Ishikawa (cell line): Measurements from ENCODE around the gene GALNT11.
A peak's percentile ranks its signal among the peaks of the same experiment; 100 is the strongest.

ENCODE experiments used
- CEBPB ChIP-seq: IDR thresholded peaks from 2 replicates; pipeline ENCODE4 v1.6.1; 2012
- CREB1 ChIP-seq: IDR thresholded peaks from 2 replicates; pipeline ENCODE4 v1.6.1; 2012; ENCODE audit warnings: low read depth
- EGR1 ChIP-seq: IDR thresholded peaks from 2 replicates; pipeline ENCODE4 v1.6.1; 2012
- EP300 ChIP-seq: IDR thresholded peaks from 2 replicates; pipeline ENCODE4 v1.6.1; 2012; ENCODE audit warnings: borderline replicate concordance
- FOXM1 ChIP-seq: IDR thresholded peaks from 2 replicates; pipeline ENCODE4 v1.6.1; 2012; ENCODE audit warnings: low read depth, borderline replicate concordance
- MAX ChIP-seq: IDR thresholded peaks from 2 replicates; pipeline ENCODE4 v1.6.1; 2012
- NFIC ChIP-seq: IDR thresholded peaks from 2 replicates; pipeline ENCODE4 v1.6.1; 2012
- RAD21 ChIP-seq: IDR thresholded peaks from 2 replicates; pipeline ENCODE4 v1.6.1; 2012; ENCODE audit warnings: low read depth
- TAF1 ChIP-seq: IDR thresholded peaks from 2 replicates; pipeline ENCODE4 v1.6.1; 2012; ENCODE audit warnings: low read depth, mild to moderate bottlenecking
- TCF12 ChIP-seq: IDR thresholded peaks from 2 replicates; pipeline ENCODE4 v1.6.1; 2012; ENCODE audit warnings: low read depth
- TEAD4 ChIP-seq: IDR thresholded peaks from 2 replicates; pipeline ENCODE4 v1.6.1; 2012
- USF1 ChIP-seq: IDR thresholded peaks from 2 replicates; pipeline ENCODE4 v1.6.1; 2012
- YY1 ChIP-seq: IDR thresholded peaks from 2 replicates; pipeline ENCODE4 v1.6.1; 2012; ENCODE audit warnings: low read depth
- ZBTB7A ChIP-seq: IDR thresholded peaks from 2 replicates; pipeline ENCODE4 v1.6.1; 2012; ENCODE audit warnings: low read depth
- TF ChIP-seq, protein P1 (sequence below): IDR thresholded peaks from 2 replicates; pipeline ENCODE4 v1.6.1; 2012; ENCODE audit warnings: low read depth, mild to moderate bottlenecking

The GALNT11 gene

GRCh38 chr7:151987748-151988529 is 37.5 kb upstream of the GALNT11 start:
- TF ChIP-seq TEAD4 = peak; percentile 40; the same call in 1 of the 2 replicates
- TF ChIP-seq, protein P1, sequence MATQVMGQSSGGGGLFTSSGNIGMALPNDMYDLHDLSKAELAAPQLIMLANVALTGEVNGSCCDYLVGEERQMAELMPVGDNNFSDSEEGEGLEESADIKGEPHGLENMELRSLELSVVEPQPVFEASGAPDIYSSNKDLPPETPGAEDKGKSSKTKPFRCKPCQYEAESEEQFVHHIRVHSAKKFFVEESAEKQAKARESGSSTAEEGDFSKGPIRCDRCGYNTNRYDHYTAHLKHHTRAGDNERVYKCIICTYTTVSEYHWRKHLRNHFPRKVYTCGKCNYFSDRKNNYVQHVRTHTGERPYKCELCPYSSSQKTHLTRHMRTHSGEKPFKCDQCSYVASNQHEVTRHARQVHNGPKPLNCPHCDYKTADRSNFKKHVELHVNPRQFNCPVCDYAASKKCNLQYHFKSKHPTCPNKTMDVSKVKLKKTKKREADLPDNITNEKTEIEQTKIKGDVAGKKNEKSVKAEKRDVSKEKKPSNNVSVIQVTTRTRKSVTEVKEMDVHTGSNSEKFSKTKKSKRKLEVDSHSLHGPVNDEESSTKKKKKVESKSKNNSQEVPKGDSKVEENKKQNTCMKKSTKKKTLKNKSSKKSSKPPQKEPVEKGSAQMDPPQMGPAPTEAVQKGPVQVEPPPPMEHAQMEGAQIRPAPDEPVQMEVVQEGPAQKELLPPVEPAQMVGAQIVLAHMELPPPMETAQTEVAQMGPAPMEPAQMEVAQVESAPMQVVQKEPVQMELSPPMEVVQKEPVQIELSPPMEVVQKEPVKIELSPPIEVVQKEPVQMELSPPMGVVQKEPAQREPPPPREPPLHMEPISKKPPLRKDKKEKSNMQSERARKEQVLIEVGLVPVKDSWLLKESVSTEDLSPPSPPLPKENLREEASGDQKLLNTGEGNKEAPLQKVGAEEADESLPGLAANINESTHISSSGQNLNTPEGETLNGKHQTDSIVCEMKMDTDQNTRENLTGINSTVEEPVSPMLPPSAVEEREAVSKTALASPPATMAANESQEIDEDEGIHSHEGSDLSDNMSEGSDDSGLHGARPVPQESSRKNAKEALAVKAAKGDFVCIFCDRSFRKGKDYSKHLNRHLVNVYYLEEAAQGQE = no peak

DNA sequence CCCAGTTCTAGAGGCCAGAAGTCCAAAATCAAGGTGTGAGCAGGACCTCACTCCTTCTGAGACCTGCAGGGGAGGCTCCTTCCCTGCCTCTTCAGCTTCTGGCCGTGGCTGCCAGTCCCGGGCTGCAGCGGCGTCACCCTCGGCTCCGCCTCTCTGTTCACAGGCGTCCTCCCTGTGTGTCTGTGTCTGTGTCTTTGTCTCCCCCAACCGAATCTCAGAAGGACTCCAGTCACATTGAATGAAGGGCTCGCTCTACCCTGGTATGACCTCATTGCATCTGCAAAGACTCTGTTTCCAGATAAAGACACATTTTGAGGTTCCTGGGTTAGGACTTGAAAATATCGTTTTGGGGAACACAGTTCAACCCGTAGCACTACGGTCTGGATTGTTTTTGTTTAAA is 33.1 kb upstream of the GALNT11 start:
- peak; percentile 57 for TF ChIP-seq RAD21
- no peak for TF ChIP-seq NFIC
- TF ChIP-seq USF1 = no peak

- TF ChIP-seq ZBTB7A = no peak
- TF ChIP-seq EGR1 = no peak
- TF ChIP-seq NFIC = 0 out of 2 replicates have a peak, but pooled peaks have one; percentile 27
- no peak for TF ChIP-seq EP300
- no peak for TF ChIP-seq CREB1
- TF ChIP-seq CEBPB = no peak
These were observed 31.3 kb upstream of the GALNT11 start for GRCh38 chr7:151993977-151994676.

DNA sequence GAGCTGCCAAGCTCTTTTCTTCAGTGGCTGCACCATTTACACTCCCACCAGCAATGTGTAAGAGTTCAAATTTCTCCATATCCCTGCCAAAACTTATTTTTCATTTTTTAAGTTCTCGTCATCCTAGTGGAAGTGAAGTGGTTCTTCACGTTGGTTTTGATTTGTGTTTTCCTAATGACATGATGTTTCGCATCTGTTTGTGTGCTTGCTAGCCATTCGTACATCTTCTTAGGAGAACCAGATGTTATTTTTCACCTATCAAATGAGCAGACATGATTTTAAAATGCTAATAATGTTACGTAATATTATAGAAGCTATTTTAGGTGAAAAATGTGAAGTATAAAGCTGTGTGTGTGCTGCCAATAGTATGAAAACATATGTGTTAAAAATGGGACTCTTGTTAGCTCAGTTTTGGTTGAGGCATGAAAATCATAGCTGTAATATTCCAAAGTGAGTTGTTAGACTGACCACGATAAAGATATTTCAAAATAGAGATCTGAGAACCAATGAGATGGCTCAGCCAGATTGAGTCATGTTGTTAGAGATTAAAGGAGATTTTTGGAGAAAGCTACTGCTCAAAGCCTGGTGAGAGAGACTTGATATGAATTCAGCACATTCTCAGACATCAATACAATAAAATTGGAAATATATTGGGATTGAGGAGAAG is 25.9 kb upstream of the GALNT11 start:
- TF ChIP-seq EGR1 (no peak), YY1 (no peak), RAD21 (no peak), ZBTB7A (no peak), USF1 (no peak), TAF1 (no peak), NFIC (no peak), FOXM1 (no peak), EP300 (no peak), TCF12 (no peak), CREB1 (no peak), CEBPB (no peak), TEAD4 (no peak)
- TF ChIP-seq, protein P1 = no peak

DNA sequence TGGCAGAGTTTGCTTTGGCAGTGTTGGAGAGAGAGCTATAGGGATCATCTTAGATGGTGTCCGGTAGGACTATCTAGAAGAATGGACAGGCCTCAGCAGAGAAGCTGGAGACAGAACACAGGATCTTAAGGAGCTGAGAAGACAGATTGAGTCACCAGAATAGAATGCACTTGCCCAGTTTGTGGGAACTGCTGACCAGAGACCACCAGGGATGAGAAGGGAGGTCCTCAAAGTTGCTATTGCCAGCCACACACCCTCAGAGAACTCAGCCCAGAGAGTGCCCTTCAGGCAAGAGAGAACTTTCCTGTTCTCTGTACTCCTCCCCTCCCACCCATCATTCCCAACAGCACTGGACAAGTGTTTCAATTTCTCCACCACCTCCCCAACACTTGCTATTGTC is 25.3 kb upstream of the GALNT11 start:
- no peak for TF ChIP-seq TCF12
- TF ChIP-seq RAD21 = no peak
- no peak for TF ChIP-seq USF1
- no peak for TF ChIP-seq TAF1
- no peak for TF ChIP-seq ZBTB7A
- no peak for TF ChIP-seq CREB1
- no peak for TF ChIP-seq NFIC
- TF ChIP-seq, protein P1 = no peak
- TF ChIP-seq CEBPB = no peak
- no peak for TF ChIP-seq MAX
